Astrocyte (in vitro differentiated cells and primary cell): Measurements from ENCODE around the gene STRN3. TPM values are rescaled to one million over a fixed set of nuclear protein-coding genes. Genes with fewer than 3 reads are reported as not detected.
A peak's percentile ranks its signal among the peaks of the same experiment; 100 is the strongest.

Experiments used
- DNase-seq: peaks from one replicate; pipeline ENCODE4 v3.0.0-alpha.2; 2010; ENCODE audit warnings: low read depth
- FAIRE-seq: peaks from 2 replicates; lab custom pipeline; 2011; peaks lifted over from hg19 to GRCh38; lab: Jason Lieb, UNC
- H2AFZ ChIP-seq: 2 replicates; pipeline ENCODE4 v1.6.0; 2012; ENCODE audit warnings: low read depth, low read length, inconsistent platforms
- H3K27ac ChIP-seq: 2 replicates; pipeline ENCODE4 v1.5.1; 2011; ENCODE audit warnings: low read depth, low read length, inconsistent platforms
- H3K27me3 ChIP-seq: 2 replicates; pipeline ENCODE4 v1.6.0; 2011; ENCODE audit warnings: low read length, inconsistent platforms; ENCODE audit not compliant: insufficient read depth
- H3K36me3 ChIP-seq: 2 replicates; pipeline ENCODE4 v1.5.1; 2011; ENCODE audit warnings: low read length, inconsistent platforms; ENCODE audit not compliant: insufficient read depth
- H3K4me1 ChIP-seq: 2 replicates; pipeline ENCODE4 v1.5.1; 2011; ENCODE audit warnings: low read length, inconsistent platforms; ENCODE audit not compliant: insufficient read depth
- H3K4me2 ChIP-seq: 2 replicates; pipeline ENCODE4 v1.6.0; 2012; ENCODE audit warnings: low read length, inconsistent platforms
- H3K4me3 ChIP-seq: 2 replicates; pipeline ENCODE4 v1.5.1; 2011; ENCODE audit warnings: low read depth, mild to moderate bottlenecking, low read length, inconsistent platforms; ENCODE audit not compliant: insufficient read depth
- H3K79me2 ChIP-seq: 2 replicates; pipeline ENCODE4 v1.6.0; 2012; ENCODE audit warnings: mild to moderate bottlenecking, low read length, inconsistent platforms; ENCODE audit not compliant: insufficient read depth
- H3K9ac ChIP-seq: 2 replicates; pipeline ENCODE4 v1.6.0; 2012; ENCODE audit warnings: mild to moderate bottlenecking, low read length, inconsistent platforms
- H3K9me3 ChIP-seq: 2 replicates; pipeline ENCODE4 v1.5.1; 2012; ENCODE audit warnings: low read depth, mild to moderate bottlenecking, low read length, inconsistent platforms; ENCODE audit not compliant: insufficient read depth
- H4K20me1 ChIP-seq: 2 replicates; pipeline ENCODE4 v1.6.0; 2012; ENCODE audit warnings: low read length, inconsistent platforms; ENCODE audit not compliant: insufficient read depth
- H3K27ac Mint-ChIP-seq: one replicate; pipeline ENCODE4 v1.8.0; 2021; ENCODE audit warnings: mild to moderate bottlenecking, mixed read lengths; ENCODE audit not compliant: unreplicated experiment
- H3K27me3 Mint-ChIP-seq: one replicate; pipeline ENCODE4 v1.8.0; 2021; ENCODE audit warnings: low read depth, mixed read lengths; ENCODE audit not compliant: unreplicated experiment
- H3K36me3 Mint-ChIP-seq: one replicate; pipeline ENCODE4 v1.8.0; 2021; ENCODE audit warnings: low read depth, mixed read lengths; ENCODE audit not compliant: unreplicated experiment
- H3K4me1 Mint-ChIP-seq: one replicate; pipeline ENCODE4 v1.8.0; 2021; ENCODE audit warnings: low read depth, mixed read lengths; ENCODE audit not compliant: unreplicated experiment
- H3K4me3 Mint-ChIP-seq: one replicate; pipeline ENCODE4 v1.8.0; 2021; ENCODE audit warnings: mild to moderate bottlenecking, moderate library complexity, mixed read lengths; ENCODE audit not compliant: unreplicated experiment
- H3K9me3 Mint-ChIP-seq: one replicate; pipeline ENCODE4 v1.8.0; 2021; ENCODE audit warnings: mild to moderate bottlenecking, mixed read lengths; ENCODE audit not compliant: unreplicated experiment
- CTCF ChIP-seq: IDR thresholded peaks from 2 replicates; pipeline ENCODE4 v1.5.1; 2011; ENCODE audit warnings: low read depth, mild to moderate bottlenecking, inconsistent platforms, low read length, moderate library complexity; ENCODE audit not compliant: insufficient read depth
- EZH2 ChIP-seq: IDR thresholded peaks from 2 replicates; pipeline ENCODE4 v1.6.1; 2012; ENCODE audit warnings: mild to moderate bottlenecking, low read length, inconsistent platforms; ENCODE audit not compliant: insufficient read depth
- total RNA-seq: library from RNA; stranded (reverse); gene quantifications from 2 replicates; pipeline ENCODE4 v1.2.1, GENCODE V29; 2021

Gene STRN3
- total RNA-seq, 1 donor from 2014 or later, result 48.4 TPM

- peaks cover 94% of the 10 kb centered on the region for H3K79me2 ChIP-seq
- no peak overlapping the region for H2AFZ ChIP-seq
- no peaks in the 10 kb centered on the region for H3K27me3 Mint-ChIP-seq
- peaks cover under 1% of the 10 kb centered on the region for H3K36me3 ChIP-seq
- peaks cover 11% of the 10 kb centered on the region for H3K4me1 ChIP-seq
- no peak for TF ChIP-seq CTCF
- TF ChIP-seq EZH2, result no peak
- peaks cover 22% of the 10 kb centered on the region for H3K36me3 Mint-ChIP-seq
- H3K4me1 Mint-ChIP-seq, result peaks cover 13% of the 10 kb centered on the region
- no peak overlapping the region for H3K27ac Mint-ChIP-seq
- H3K9me3 Mint-ChIP-seq, result no peaks in the 10 kb centered on the region
- H3K9ac ChIP-seq, result no peak overlapping the region
- H3K27me3 ChIP-seq, result no peaks in the 10 kb centered on the region
- H3K4me3 Mint-ChIP-seq, result no peak overlapping the region
- no peak overlapping the region for H3K4me3 ChIP-seq
- DNase-seq (no peak), FAIRE-seq (no peak)
- H3K4me2 ChIP-seq, result no peak overlapping the region
- H4K20me1 ChIP-seq, result peaks cover 89% of the 10 kb centered on the region
- no peaks in the 10 kb centered on the region for H3K9me3 ChIP-seq
- H3K27ac ChIP-seq, result no peak overlapping the region
These were observed 28.0 kb downstream of the STRN3 start for GRCh38 chr14:30998100-30998706.

GRCh38 chr14:30996892-30997659 lies 29.1 kb downstream of the STRN3 start:
- Histone ChIP-seq H4K20me1 (peaks cover 93% of the 10 kb centered on the region), H3K79me2 (peaks cover 97% of the 10 kb centered on the region), H3K9me3 (no peaks in the 10 kb centered on the region), H3K36me3 (no peaks in the 10 kb centered on the region), H3K27ac (no peak overlapping the region), H3K4me3 (no peak overlapping the region), H3K4me2 (no peak overlapping the region), H3K4me1 (peaks cover 11% of the 10 kb centered on the region), H3K27me3 (no peaks in the 10 kb centered on the region), H3K9ac (no peak overlapping the region), H2AFZ (no peak overlapping the region)
- FAIRE-seq (no peak), DNase-seq (no peak)
- peaks cover 13% of the 10 kb centered on the region for H3K4me1 Mint-ChIP-seq
- no peak overlapping the region for H3K27ac Mint-ChIP-seq
- TF ChIP-seq CTCF (no peak), EZH2 (no peak)
- H3K4me3 Mint-ChIP-seq, result no peak overlapping the region
- no peaks in the 10 kb centered on the region for H3K9me3 Mint-ChIP-seq
- peaks cover 21% of the 10 kb centered on the region for H3K36me3 Mint-ChIP-seq
- H3K27me3 Mint-ChIP-seq, result no peaks in the 10 kb centered on the region

DNA sequence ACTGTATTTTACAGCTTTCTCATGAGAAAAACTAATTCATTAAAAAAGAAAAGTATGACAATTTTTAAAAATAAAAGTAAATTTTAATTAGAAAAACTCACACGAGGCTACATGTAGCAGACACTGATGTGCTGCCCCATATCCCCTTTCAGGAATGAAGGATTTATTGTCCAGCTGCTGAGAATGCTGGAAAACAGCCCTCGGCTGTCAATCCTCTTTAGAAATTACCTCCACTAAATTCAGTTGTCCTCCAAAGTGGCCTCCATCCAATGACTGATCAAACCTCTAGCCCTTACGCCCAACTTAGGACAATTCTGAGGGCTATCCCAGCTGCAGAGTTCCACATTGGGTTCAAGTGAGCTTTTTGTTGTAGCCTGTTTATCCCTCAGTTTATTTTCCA lies 30.5 kb downstream of the STRN3 start:
- H3K36me3 Mint-ChIP-seq, result peaks cover 16% of the 10 kb centered on the region

More for the DNA sequence above, 30.5 kb downstream of the STRN3 start:
- no peaks in the 10 kb centered on the region for H3K9me3 ChIP-seq
- no peak overlapping the region for H3K27ac Mint-ChIP-seq
- no peaks in the 10 kb centered on the region for H3K27me3 ChIP-seq
- H3K4me2 ChIP-seq, result peak overlapping the region; percentile 49
- no peak for DNase-seq
- H3K9ac ChIP-seq, result peak overlapping the region; percentile 56
- H3K36me3 ChIP-seq, result no peaks in the 10 kb centered on the region
- TF ChIP-seq CTCF (no peak), EZH2 (no peak)
- H3K4me3 ChIP-seq, result no peak overlapping the region
- no peaks in the 10 kb centered on the region for H3K9me3 Mint-ChIP-seq
- no peak overlapping the region for H2AFZ ChIP-seq
- H3K4me1 ChIP-seq, result peaks cover 11% of the 10 kb centered on the region
- no peak overlapping the region for H3K4me3 Mint-ChIP-seq
- H3K27ac ChIP-seq, result peak overlapping the region; percentile 73
- H3K27me3 Mint-ChIP-seq, result no peaks in the 10 kb centered on the region
- H4K20me1 ChIP-seq, result peaks cover 94% of the 10 kb centered on the region
- H3K79me2 ChIP-seq, result peaks cover 99% of the 10 kb centered on the region
- no peak for FAIRE-seq
- H3K4me1 Mint-ChIP-seq, result peaks cover 20% of the 10 kb centered on the region
